ENCODE measurements around the gene SH3PXD2A. TPM values are rescaled to one million over a fixed set of nuclear protein-coding genes. Genes with fewer than 3 reads are reported as not detected.

The SH3PXD2A gene
- total and polyA plus RNA-seq, 2 of the 4 experiments (the other 2 are of a cell fraction) = 6.3 to 23.0 TPM

- CTCF ChIA-PET = interaction anchor here (0.6 kb wide), 1 partner anchor 102 kb away, joined by 3 read pairs; no protein-coding TSS in a partner anchor
- H3K36me3 ChIP-seq (ENCODE audit: control insufficient read depth, insufficient read depth, low read length) = no peaks in the 10 kb centered on the region
- no peak overlapping the region for H4K5ac ChIP-seq (ENCODE audit: low read depth, low read length)
- H3K18ac ChIP-seq (ENCODE audit: low read depth, low read length) = no peak overlapping the region
- POLR2A ChIA-PET (ENCODE audit: unreplicated experiment) = no interaction called here
- no peaks in the 10 kb centered on the region for H3K9me3 ChIP-seq (ENCODE audit: control insufficient read depth, insufficient read depth, low read length)
- intact Hi-C loops (cut with micrococcal nuclease) = no loop called here
- no peak overlapping the region for H3K23ac ChIP-seq (ENCODE audit: low read depth, low read length)
- H3K27me3 ChIP-seq (ENCODE audit: control insufficient read depth, insufficient read depth, low read length) = no peaks in the 10 kb centered on the region
- WGBS, 2 experiments (ENCODE audit: extremely low coverage in 2 of 2, insufficient read length in 1 of 2) = 94% methylated on average over 3 of the region's 17 CpGs; no CpG with 5 or more reads in 1 of the 2 experiments
- no peak overlapping the region; the same call in 1 of the 2 replicates for H3K4ac ChIP-seq (ENCODE audit: low read depth, low read length)
- 0 out of 2 replicates have a peak overlapping the region, but pooled peaks have one; percentile 16 for H3K14ac ChIP-seq (replicated peaks; ENCODE audit: low read depth, low read length)
- no peak overlapping the region for H3K4me3 ChIP-seq (ENCODE audit: insufficient read depth, low read depth, low read length)
- H3K56ac ChIP-seq (ENCODE audit: extremely low read depth, insufficient read depth, low read length) = no peak overlapping the region
- no peak for ATAC-seq (ENCODE audit: low read depth)
- H3K79me1 ChIP-seq (ENCODE audit: low read depth in 1 of 2, low read length in 2 of 2) = peaks cover 0 to 10% of the 10 kb centered on the region in 2 experiments; a peak in 2 of 4 replicates
- H4K20me1 ChIP-seq (ENCODE audit: insufficient read depth, low read length) = no peaks in the 10 kb centered on the region
- H3K4me1 ChIP-seq (ENCODE audit: control insufficient read depth, insufficient read depth, low read length) = peaks cover 3% of the 10 kb centered on the region; the same call in 1 of the 2 replicates
- dilution Hi-C loops (cut with HindIII; ENCODE audit: low sequenced_read_pairs, unreplicated experiment) = no loop called here
- no peak overlapping the region for H4K8ac ChIP-seq (ENCODE audit: low read depth in 2 of 2, low read length in 2 of 2)
- no peak overlapping the region for H4K91ac ChIP-seq (ENCODE audit: insufficient read depth, low read depth, low read length)
- no peak overlapping the region for H2BK20ac ChIP-seq (ENCODE audit: low read depth, low read length)
- no peak overlapping the region for H2BK15ac ChIP-seq (ENCODE audit: low read depth, low read length)
- no peak overlapping the region for H3K27ac ChIP-seq (ENCODE audit: insufficient read depth, low read length)
- peak overlapping the region; percentile 33; the same call in 1 of the 2 replicates for H2AK5ac ChIP-seq (ENCODE audit: low read depth, low read length)
- H3K9me1 ChIP-seq (ENCODE audit: insufficient read depth, low read length) = peaks cover 1% of the 10 kb centered on the region
- no TSS peak for BruUV-seq (replicated peaks)
- peak overlapping the region; percentile 0 for H2AK9ac ChIP-seq (replicated peaks; ENCODE audit: low read depth, low read length, poor library complexity)
- H2BK5ac ChIP-seq (ENCODE audit: low read depth, low read length, poor library complexity, severe bottlenecking) = no peak overlapping the region
- DNase-seq = peak; percentile 44
- H3K9ac ChIP-seq (ENCODE audit: low read depth, low read length) = no peak overlapping the region
- TF ChIP-seq USF2 (IDR thresholded peaks at IDR 0.05; ENCODE audit: low read depth, low read length) = no peak
- TF ChIP-seq FOS (IDR thresholded peaks at IDR 0.05; ENCODE audit: low read depth, low read length) = peak; percentile 53; the same call in 1 of the 2 replicates
- in situ Hi-C loops (cut with MboI; ENCODE audit: low sequenced_read_pairs) = no loop called here
- no peak overlapping the region for H2AFZ ChIP-seq (replicated peaks; ENCODE audit: low read length, poor library complexity)
- H3K4me2 ChIP-seq (ENCODE audit: low read depth, low read length) = no peak overlapping the region
- H2BK120ac ChIP-seq (ENCODE audit: low read depth, low read length) = no peak overlapping the region
Observed at GRCh38 chr10:103745341-103746247, 109.8 kb downstream of the SH3PXD2A start.
